ENCODE results near the gene AMOTL2. TPM values are rescaled to one million over a fixed set of nuclear protein-coding genes. Genes with fewer than 3 reads are reported as not detected.

Gene AMOTL2
- total RNA-seq, 1 donor from 2014 or later, result 281 TPM

- no peak for TF ChIP-seq CTCF (IDR thresholded peaks at IDR 0.05; ENCODE audit: unreplicated experiment)
- peaks cover 36% of the 10 kb centered on the region for H3K27me3 Mint-ChIP-seq (ENCODE audit: low read depth)
- peaks cover 23% of the 10 kb centered on the region for H3K4me1 Mint-ChIP-seq
- H3K4me3 Mint-ChIP-seq, result peak overlapping the region; percentile 63
- peaks cover 8% of the 10 kb centered on the region for H3K36me3 Mint-ChIP-seq
- peaks cover 12% of the 10 kb centered on the region for H3K9me3 Mint-ChIP-seq
- no peak for DNase-seq (ENCODE audit: low spot score in 2 of 2, unreplicated experiment in 2 of 2)
- peak overlapping the region; percentile 27 for H3K27ac Mint-ChIP-seq
Observed at GRCh38 chr3:134407239-134407625, 33.0 kb upstream of the AMOTL2 start.

- Mint-ChIP-seq H3K27me3 (ENCODE audit: low read depth) (peaks cover 36% of the 10 kb centered on the region), H3K27ac (no peak overlapping the region), H3K36me3 (peaks cover 8% of the 10 kb centered on the region), H3K4me1 (peaks cover 23% of the 10 kb centered on the region), H3K4me3 (peak overlapping the region; percentile 63), H3K9me3 (peaks cover 18% of the 10 kb centered on the region)
- TF ChIP-seq CTCF (IDR thresholded peaks at IDR 0.05; ENCODE audit: unreplicated experiment), result no peak
- DNase-seq (ENCODE audit: low spot score in 2 of 2, unreplicated experiment in 2 of 2), result peak in 1 of 2 experiments; percentile 66
Observed at GRCh38 chr3:134406331-134407238, 32.3 kb upstream of the AMOTL2 start.

GRCh38 chr3:134404366-134404885, 30.2 kb upstream of the AMOTL2 start:
- peaks cover 23% of the 10 kb centered on the region for H3K4me1 Mint-ChIP-seq
- no peak for TF ChIP-seq CTCF (IDR thresholded peaks at IDR 0.05; ENCODE audit: unreplicated experiment)
- peaks cover 35% of the 10 kb centered on the region for H3K27me3 Mint-ChIP-seq (ENCODE audit: low read depth)
- peak overlapping the region; percentile 22 for H3K27ac Mint-ChIP-seq
- H3K9me3 Mint-ChIP-seq, result peaks cover 33% of the 10 kb centered on the region
- DNase-seq (ENCODE audit: low spot score in 2 of 2, unreplicated experiment in 2 of 2), result no peak
- H3K36me3 Mint-ChIP-seq, result peaks cover 8% of the 10 kb centered on the region
- H3K4me3 Mint-ChIP-seq, result no peak overlapping the region

- H3K36me3 Mint-ChIP-seq, result peaks cover 4% of the 10 kb centered on the region
- no peaks in the 10 kb centered on the region for H3K27me3 Mint-ChIP-seq (ENCODE audit: low read depth)
- no peak overlapping the region for H3K4me3 Mint-ChIP-seq
- H3K9me3 Mint-ChIP-seq, result peaks cover 28% of the 10 kb centered on the region
- peaks cover 13% of the 10 kb centered on the region for H3K4me1 Mint-ChIP-seq
- no peak for TF ChIP-seq CTCF (IDR thresholded peaks at IDR 0.05; ENCODE audit: unreplicated experiment)
- no peak for DNase-seq (ENCODE audit: low spot score in 2 of 2, unreplicated experiment in 2 of 2)
- no peak overlapping the region for H3K27ac Mint-ChIP-seq
Observed at GRCh38 chr3:134397755-134398154, 23.5 kb upstream of the AMOTL2 start.

GRCh38 chr3:134395103-134395502, 20.9 kb upstream of the AMOTL2 start:
- no peaks in the 10 kb centered on the region for H3K27me3 Mint-ChIP-seq (ENCODE audit: low read depth)
- H3K4me1 Mint-ChIP-seq, result peaks cover 21% of the 10 kb centered on the region
- no peak for TF ChIP-seq CTCF (IDR thresholded peaks at IDR 0.05; ENCODE audit: unreplicated experiment)
- no peak overlapping the region for H3K4me3 Mint-ChIP-seq
- H3K9me3 Mint-ChIP-seq, result peaks cover 13% of the 10 kb centered on the region
- DNase-seq (ENCODE audit: low spot score in 2 of 2, unreplicated experiment in 2 of 2), result no peak
- peaks cover 2% of the 10 kb centered on the region for H3K36me3 Mint-ChIP-seq
- H3K27ac Mint-ChIP-seq, result no peak overlapping the region
